Inferior parietal cortex (tissue), 1 donor: Measurements from ENCODE around the gene BIRC6.

Experiments
- DNase-seq: peaks from one replicate; pipeline ENCODE4 v3.0.0-alpha.2; 2016; ENCODE audit errors: extremely low spot score

The BIRC6 gene

GRCh38 chr2:32372519-32373182, 15.8 kb downstream of the BIRC6 start:
- DNase-seq, result no peak

GRCh38 chr2:32375228-32375892, 18.5 kb downstream of the BIRC6 start:
- DNase-seq, result no peak

GRCh38 chr2:32376756-32377155, 19.9 kb downstream of the BIRC6 start:
- DNase-seq, result no peak

GRCh38 chr2:32377928-32378327, 21.1 kb downstream of the BIRC6 start:
- no peak for DNase-seq

- DNase-seq, result no peak
Observed at GRCh38 chr2:32379352-32379751, 22.5 kb downstream of the BIRC6 start.

GRCh38 chr2:32383858-32384257, 27.0 kb downstream of the BIRC6 start:
- no peak for DNase-seq

DNA sequence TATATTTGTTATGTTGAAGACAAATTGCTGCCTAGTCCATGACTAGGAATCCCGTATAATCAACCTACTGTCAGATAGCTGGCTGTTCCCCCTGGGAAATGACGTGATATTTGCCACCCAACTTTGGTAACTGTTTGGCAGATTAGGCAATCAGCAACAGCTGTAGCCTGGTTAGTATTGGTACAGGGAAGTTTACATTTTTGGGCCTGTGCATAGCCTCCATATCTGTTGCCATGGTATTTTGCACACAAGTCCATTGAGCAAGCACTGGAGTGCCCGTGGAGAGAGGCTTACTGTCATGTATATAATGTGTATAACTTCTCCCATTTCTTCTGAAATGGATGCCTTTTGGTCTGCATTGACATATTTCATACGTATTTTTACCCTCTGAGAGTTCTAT, 27.7 kb downstream of the BIRC6 start:
- DNase-seq, result no peak

GRCh38 chr2:32386739-32387138, 29.9 kb downstream of the BIRC6 start:
- DNase-seq, result no peak

DNA sequence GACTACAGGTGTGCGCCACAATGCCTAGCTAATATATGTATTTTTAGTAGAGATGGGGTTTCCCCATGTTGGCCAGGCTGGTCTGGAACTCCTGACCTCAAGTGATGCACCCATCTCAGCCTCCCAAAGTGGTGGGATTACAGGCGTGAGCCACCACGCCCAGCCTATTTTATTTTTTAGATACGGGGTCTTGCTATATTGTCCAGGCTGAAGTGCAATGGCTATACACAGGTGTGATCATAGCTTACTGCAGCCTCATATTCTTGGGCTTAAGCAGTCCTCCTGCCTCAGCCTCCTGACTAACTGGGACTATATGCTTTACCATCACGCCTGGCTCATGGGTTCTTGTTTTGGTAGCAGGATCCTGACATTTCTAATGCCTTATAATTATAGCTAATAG, 42.4 kb downstream of the BIRC6 start:
- DNase-seq, result no peak

DNA sequence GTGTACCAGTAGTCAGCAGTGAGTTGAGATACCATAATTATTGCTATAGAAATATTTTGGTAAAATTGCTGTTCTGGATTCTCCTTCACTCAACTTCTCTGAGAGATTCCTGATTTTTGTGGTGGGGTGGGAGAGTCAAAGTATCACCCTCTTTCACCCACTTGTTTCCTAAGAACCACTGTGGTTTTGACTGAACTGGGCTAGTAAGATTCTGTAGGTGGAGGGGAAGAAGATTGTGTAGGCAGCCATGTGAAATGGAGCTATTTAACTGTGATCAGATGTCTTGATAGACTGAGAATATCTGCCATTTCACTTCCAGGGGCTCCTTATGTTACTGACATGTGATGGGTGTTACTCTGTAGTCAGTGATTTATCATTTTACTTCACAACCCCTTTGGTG, 45.3 kb downstream of the BIRC6 start:
- DNase-seq, result no peak

DNA sequence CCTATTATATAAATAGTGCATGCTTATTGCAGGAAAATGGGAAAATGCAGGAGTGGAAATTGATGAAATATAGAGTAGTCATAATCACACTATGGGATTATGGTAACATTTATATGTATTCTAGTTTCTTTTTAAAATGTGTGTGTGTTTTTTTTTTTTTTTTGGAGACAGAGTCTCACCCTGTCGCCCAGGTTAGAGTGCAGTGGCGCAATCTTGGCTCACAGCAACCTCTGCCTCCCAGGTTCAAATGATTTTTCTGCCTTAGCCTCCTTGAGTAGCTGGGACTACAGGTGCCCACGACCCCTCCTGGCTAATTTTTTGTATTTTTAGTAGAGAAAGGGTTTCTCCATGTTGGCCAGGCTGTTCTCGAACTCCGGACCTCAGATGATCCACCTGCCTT, 47.0 kb downstream of the BIRC6 start:
- no peak for DNase-seq

DNA sequence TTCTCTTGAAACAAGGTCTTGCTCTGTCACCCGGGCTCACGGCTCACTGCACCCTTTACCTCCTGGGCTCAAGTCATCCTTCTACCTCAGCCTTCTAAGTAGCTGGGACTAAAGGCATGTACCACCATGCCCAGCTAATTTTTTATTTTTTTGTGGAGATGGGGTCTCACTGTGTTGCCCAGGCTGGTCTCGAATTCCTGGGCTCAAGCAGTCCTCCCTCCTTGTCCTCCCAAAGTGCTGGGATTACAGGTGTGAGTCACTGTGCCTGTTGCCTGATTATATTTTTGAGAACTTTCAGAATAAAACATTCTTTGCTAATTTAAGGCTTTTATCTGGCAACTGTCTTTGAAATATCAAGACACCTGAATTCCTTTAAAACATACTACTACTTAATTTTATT, 47.9 kb downstream of the BIRC6 start:
- no peak for DNase-seq

- DNase-seq, result no peak
Observed at GRCh38 chr2:32416519-32416918, 59.7 kb downstream of the BIRC6 start.

DNA sequence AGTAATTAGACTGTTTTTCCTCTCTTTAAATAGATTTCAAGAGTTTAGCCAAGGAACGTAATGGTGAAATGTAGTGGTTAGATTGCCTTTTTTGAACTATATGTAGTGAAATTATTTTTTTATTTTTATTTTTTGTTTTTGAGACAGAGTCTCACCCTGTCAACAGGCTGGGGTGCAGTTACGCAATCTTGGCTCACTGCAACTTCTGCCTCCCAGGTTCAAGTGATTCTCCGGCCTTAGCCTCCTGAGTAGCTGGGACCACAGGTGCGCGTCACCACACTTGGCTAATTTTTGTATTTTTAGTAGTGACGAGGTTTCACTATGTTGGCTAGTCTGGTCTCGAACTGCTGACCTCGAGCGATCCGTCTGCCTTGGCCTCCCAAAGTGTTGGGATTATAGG, 60.8 kb downstream of the BIRC6 start:
- DNase-seq, result no peak

- no peak for DNase-seq
Observed at GRCh38 chr2:32418778-32419177, 62.0 kb downstream of the BIRC6 start.

- no peak for DNase-seq
Observed at GRCh38 chr2:32422133-32422532, 65.3 kb downstream of the BIRC6 start.

- no peak for DNase-seq
Observed at GRCh38 chr2:32423536-32423935, 66.7 kb downstream of the BIRC6 start.

GRCh38 chr2:32424739-32425138, 67.9 kb downstream of the BIRC6 start:
- no peak for DNase-seq

GRCh38 chr2:32425719-32426141, 68.9 kb downstream of the BIRC6 start:
- no peak for DNase-seq

- DNase-seq, result no peak
Observed at GRCh38 chr2:32427672-32428610, 71.1 kb downstream of the BIRC6 start.

DNA sequence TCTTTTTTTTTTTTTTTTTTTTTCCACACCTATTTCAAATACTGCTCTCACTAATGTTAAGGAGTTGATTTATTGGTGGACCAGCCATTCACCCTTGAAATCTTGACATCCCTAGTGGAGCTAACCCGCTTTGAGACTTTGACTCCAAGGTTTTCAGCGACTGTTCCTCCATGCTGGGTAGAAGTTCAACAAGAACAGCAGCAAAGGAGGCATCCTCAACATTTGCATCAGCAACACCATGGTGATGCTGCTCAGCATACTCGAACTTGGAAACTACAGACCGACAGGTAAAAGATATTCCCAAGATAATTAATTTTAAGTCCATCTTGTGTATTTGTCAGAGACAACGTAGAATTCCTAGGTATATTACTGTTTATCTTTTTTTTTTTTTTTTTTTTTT, 74.0 kb downstream of the BIRC6 start:
- DNase-seq, result no peak

- DNase-seq, result no peak
Observed at GRCh38 chr2:32436150-32436549, 79.3 kb downstream of the BIRC6 start.

DNA sequence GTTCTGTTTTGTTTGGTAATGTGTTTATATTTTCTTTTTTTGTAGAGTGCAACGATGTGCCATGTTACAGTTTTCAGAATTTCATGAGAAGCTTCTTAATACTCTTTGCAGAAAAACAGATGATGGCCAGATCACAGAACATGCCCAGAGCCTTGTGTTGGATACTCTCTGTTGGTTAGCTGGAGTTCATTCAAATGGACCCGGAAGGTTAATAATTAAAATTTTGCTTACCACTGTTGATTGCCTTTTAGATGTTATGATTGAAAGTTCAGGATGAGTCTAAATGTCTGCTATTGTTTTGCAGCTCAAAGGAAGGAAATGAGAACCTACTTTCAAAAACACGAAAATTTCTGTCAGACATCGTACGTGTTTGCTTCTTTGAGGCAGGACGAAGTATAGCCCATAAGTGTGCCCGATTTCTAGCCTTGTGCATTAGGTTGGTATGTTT, 85.2 kb downstream of the BIRC6 start:
- DNase-seq, result no peak
